Measurements from ENCODE around the gene ACCS.

Gene ACCS

DNA sequence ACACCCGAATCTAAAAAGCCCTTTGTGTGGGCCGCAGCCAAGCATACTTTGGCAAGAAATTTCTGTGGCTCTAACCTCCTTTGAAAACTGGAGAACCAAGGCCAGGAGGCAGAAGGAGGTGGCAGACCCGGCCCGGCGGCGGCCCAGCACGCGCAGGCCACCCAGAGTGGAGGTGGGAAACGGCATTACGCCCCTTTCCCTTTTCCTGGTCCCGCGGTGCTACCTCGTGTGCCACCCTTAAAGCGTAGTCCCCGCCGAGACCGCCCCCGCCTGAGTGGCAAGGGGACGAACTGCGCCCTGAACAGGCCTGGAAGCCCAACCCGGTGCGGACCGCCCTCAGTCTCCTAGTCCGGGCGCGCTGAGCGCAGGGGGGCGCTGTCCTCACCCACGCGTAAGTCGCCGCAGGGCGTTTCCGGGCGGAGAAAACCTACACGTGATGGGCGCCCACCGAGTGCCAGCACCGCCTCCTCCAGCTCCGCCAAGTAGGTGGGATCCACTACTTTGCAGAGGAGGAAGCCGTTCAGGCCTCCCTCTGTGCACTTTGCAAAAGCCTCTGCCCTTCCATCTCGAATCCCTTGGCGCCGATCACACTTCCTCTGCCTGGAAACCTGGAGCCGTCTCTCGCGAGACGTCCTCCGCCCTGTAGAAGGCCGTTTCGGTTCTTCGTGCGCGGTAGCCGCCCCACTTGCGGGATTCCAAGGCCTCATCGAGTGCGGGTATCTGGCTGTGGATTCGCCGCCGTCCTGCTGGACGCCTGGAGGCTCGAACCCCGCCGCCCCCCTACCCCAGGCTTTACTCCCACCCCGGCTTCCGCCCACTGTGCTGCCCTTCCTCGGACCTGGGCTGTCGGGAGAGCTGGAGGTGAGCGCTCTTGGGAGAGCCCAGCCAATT lies at the start of gene ACCS:
TSS of gene ACCS (plus strand) at position 430 of the 891 bp plus-strand sequence. CDS start 1,358 bp downstream, outside the sequence.
- H3K27me3 ChIP-seq (ENCODE audit: control insufficient read depth in 1 of 2, insufficient read depth in 2 of 2, low read length in 2 of 2), result no peaks in the 10 kb centered on the region
- peaks cover 20% of the 10 kb centered on the region for H3K4me1 ChIP-seq (ENCODE audit: control insufficient read depth, insufficient read depth, low read length)
- H3K9ac ChIP-seq (ENCODE audit: low read length in 2 of 2), result peak within 1 kb of the TSS; percentile 85 to 90
- H3K36me3 ChIP-seq (ENCODE audit: control insufficient read depth in 2 of 2, insufficient read depth in 2 of 2, low read length in 2 of 2), result peaks cover 0 to 8% of the 10 kb centered on the region in 2 donors
- H3K27ac ChIP-seq (ENCODE audit: low read length), result peak within 1 kb of the TSS; percentile 92
- H3K9me3 ChIP-seq (ENCODE audit: control insufficient read depth in 2 of 2, low read length in 2 of 2), result no peaks in the 10 kb centered on the region
- peak within 1 kb of the TSS; percentile 86 to 89 for H3K4me3 ChIP-seq (ENCODE audit: low read length in 2 of 2)

DNA sequence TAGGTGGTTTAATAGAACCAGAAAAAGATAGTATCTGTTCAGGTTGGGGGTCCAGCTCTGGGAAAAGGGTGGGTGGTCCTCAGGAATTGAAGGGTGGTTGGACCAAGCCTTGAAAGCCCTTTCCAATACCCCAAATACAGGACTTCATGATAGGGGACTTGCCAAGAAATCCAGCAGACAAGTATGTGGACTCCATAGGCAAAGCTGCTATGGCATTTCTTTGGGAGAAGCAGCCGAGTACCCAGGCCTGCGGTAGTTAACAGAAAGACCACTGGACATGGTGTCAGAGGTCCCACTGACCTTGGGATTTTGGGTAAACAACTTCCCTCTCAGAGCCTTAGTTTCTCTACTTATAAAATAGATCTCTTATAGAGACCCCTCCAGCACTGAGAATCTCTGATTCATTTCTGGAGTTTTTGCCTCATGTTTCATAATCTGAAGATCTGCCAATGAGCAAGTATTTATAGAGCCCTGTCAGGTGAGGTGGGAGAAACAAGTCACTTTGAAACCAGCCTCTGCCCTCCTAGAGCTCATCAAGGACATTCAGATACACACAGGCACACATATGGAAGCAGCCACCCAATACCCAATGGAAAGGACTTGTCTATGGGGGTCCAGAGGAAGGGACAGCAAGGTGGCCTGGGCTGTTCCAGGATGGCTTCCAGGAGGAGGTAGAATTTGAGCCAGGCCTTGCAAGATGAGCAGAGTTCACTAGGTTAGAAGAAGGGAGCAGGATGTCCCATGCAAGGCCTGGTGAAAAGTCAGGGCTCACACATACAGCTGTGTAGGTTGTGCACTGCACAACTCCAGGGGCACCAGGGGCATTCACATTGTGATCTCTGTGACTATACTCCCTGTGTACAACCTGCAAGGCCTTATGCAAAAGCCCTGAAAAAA lies 49.3 kb upstream of the ACCS start:
- Histone ChIP-seq H3K27ac (ENCODE audit: low read length) (peak overlapping the region; percentile 18), H3K36me3 (ENCODE audit: control insufficient read depth in 2 of 2, insufficient read depth in 2 of 2, low read length in 2 of 2) (no peaks in the 10 kb centered on the region), H3K4me1 (ENCODE audit: control insufficient read depth, insufficient read depth, low read length) (peaks cover 28% of the 10 kb centered on the region)

DNA sequence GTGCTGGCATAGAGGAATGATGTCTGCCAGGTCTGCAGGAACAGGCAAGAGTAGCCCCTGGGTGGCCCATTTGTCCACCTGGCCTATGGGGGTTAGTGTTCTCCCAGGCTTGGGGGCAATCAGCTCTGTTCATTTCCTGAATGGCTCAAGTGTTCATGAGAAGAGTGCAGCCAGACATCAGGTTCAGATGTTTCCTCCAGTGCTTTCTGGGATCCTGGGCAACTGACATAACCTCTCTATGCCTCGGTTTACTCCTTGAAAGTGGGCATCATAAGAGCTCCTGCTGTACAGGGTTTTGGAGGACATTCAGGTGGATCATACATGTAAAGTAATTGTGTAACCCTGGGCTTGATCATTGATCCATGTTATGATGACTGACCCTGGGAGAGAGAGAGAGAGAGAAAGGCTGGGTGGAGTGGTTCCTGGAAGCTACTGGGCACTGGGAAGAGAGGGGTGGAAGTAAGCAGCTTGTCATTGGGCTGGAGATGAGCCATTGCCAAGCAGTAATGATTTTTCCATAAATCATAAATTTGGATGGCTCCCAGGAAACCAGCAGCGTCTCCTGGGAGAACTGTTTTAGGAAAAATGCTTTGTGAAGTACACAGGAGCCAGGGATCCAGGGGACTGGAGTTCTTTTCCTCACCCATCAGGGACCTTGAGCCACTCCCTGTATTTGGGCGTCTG lies 48.5 kb upstream of the ACCS start:
- H3K9me3 ChIP-seq (ENCODE audit: control insufficient read depth in 2 of 2, low read length in 2 of 2), result no peaks in the 10 kb centered on the region
- peaks cover 28% of the 10 kb centered on the region for H3K4me1 ChIP-seq (ENCODE audit: control insufficient read depth, insufficient read depth, low read length)
- H3K36me3 ChIP-seq (ENCODE audit: control insufficient read depth in 2 of 2, insufficient read depth in 2 of 2, low read length in 2 of 2), result no peaks in the 10 kb centered on the region
- H3K9ac ChIP-seq (ENCODE audit: low read length in 2 of 2), result no peak overlapping the region
- no peaks in the 10 kb centered on the region for H3K27me3 ChIP-seq (ENCODE audit: control insufficient read depth in 1 of 2, insufficient read depth in 2 of 2, low read length in 2 of 2)
- peak overlapping the region; percentile 46 for H3K27ac ChIP-seq (ENCODE audit: low read length)
- H3K4me3 ChIP-seq (ENCODE audit: low read length in 2 of 2), result no peak overlapping the region

More for the DNA sequence above, 49.3 kb upstream of the ACCS start:
- H3K9me3 ChIP-seq (ENCODE audit: control insufficient read depth in 2 of 2, low read length in 2 of 2), result no peaks in the 10 kb centered on the region
- no peak overlapping the region for H3K9ac ChIP-seq (ENCODE audit: low read length in 2 of 2)
- no peaks in the 10 kb centered on the region for H3K27me3 ChIP-seq (ENCODE audit: control insufficient read depth in 1 of 2, insufficient read depth in 2 of 2, low read length in 2 of 2)
- H3K4me3 ChIP-seq (ENCODE audit: low read length in 2 of 2), result no peak overlapping the region

DNA sequence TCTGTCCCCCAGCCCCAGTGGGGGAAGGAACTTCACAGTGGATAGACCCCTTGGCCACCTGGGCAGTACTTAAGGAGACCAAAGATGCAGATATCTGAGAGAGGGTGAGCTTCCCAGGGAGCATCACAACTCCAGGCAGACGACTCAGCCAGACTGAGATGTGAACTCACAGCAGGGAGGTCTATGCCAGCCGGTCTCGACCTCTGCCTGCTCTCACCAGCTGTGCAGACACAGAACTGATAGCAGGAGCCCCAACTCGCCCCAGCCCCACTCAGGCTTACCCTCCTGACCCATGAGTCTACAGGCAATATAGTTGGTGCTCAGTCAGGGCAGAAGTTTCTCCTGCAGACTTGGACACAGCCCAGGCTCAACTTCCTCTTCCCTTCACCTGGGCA lies 47.9 kb upstream of the ACCS start:
- H3K4me3 ChIP-seq (ENCODE audit: low read length in 2 of 2), result no peak overlapping the region
- peaks cover 28% of the 10 kb centered on the region for H3K4me1 ChIP-seq (ENCODE audit: control insufficient read depth, insufficient read depth, low read length)
- H3K27ac ChIP-seq (ENCODE audit: low read length), result peak overlapping the region; percentile 46
- H3K9me3 ChIP-seq (ENCODE audit: control insufficient read depth in 2 of 2, low read length in 2 of 2), result no peaks in the 10 kb centered on the region
- no peak overlapping the region for H3K9ac ChIP-seq (ENCODE audit: low read length in 2 of 2)
- H3K36me3 ChIP-seq (ENCODE audit: control insufficient read depth in 2 of 2, insufficient read depth in 2 of 2, low read length in 2 of 2), result no peaks in the 10 kb centered on the region
- no peaks in the 10 kb centered on the region for H3K27me3 ChIP-seq (ENCODE audit: control insufficient read depth in 1 of 2, insufficient read depth in 2 of 2, low read length in 2 of 2)

DNA sequence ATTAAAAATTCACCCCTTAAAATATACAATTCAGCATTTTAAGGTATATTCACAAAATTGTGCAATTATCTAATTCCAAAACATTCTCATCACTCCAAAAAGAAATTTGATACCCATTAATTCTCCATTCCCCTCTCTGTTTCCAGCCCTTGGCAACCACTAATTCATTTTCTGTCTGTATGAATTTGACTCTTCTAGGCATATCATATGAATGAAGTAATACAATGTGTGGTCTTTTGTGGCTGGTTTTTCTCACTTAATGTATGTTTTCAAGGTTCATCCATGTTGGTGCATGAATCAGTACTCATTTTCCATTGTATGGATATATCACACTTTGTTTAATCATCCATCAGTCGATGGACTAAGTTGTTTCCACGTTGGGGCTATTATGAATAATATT lies 47.2 kb upstream of the ACCS start:
- H3K36me3 ChIP-seq (ENCODE audit: control insufficient read depth in 2 of 2, insufficient read depth in 2 of 2, low read length in 2 of 2), result no peaks in the 10 kb centered on the region
- no peaks in the 10 kb centered on the region for H3K27me3 ChIP-seq (ENCODE audit: control insufficient read depth in 1 of 2, insufficient read depth in 2 of 2, low read length in 2 of 2)
- no peak overlapping the region for H3K4me3 ChIP-seq (ENCODE audit: low read length in 2 of 2)
- peaks cover 28% of the 10 kb centered on the region for H3K4me1 ChIP-seq (ENCODE audit: control insufficient read depth, insufficient read depth, low read length)
- H3K27ac ChIP-seq (ENCODE audit: low read length), result no peak overlapping the region
- H3K9ac ChIP-seq (ENCODE audit: low read length in 2 of 2), result no peak overlapping the region
- H3K9me3 ChIP-seq (ENCODE audit: control insufficient read depth in 2 of 2, low read length in 2 of 2), result no peaks in the 10 kb centered on the region

- H3K9me3 ChIP-seq (ENCODE audit: control insufficient read depth in 2 of 2, low read length in 2 of 2), result no peaks in the 10 kb centered on the region
- no peaks in the 10 kb centered on the region for H3K27me3 ChIP-seq (ENCODE audit: control insufficient read depth in 1 of 2, insufficient read depth in 2 of 2, low read length in 2 of 2)
Observed at GRCh38 chr11:44024977-44025376, 41.1 kb upstream of the ACCS start.

GRCh38 chr11:44025727-44026126 lies 40.3 kb upstream of the ACCS start:
- H3K4me3 ChIP-seq (ENCODE audit: low read length in 2 of 2), result no peak overlapping the region
- no peaks in the 10 kb centered on the region for H3K27me3 ChIP-seq (ENCODE audit: control insufficient read depth in 1 of 2, insufficient read depth in 2 of 2, low read length in 2 of 2)
- H3K9ac ChIP-seq (ENCODE audit: low read length in 2 of 2), result no peak overlapping the region
- H3K9me3 ChIP-seq (ENCODE audit: control insufficient read depth in 2 of 2, low read length in 2 of 2), result no peaks in the 10 kb centered on the region
- no peak overlapping the region for H3K27ac ChIP-seq (ENCODE audit: low read length)
- no peaks in the 10 kb centered on the region for H3K36me3 ChIP-seq (ENCODE audit: control insufficient read depth in 2 of 2, insufficient read depth in 2 of 2, low read length in 2 of 2)
- H3K4me1 ChIP-seq (ENCODE audit: control insufficient read depth, insufficient read depth, low read length), result peaks cover 14% of the 10 kb centered on the region

More at GRCh38 chr11:44024977-44025376, 41.1 kb upstream of the ACCS start:
- H3K9ac ChIP-seq (ENCODE audit: low read length in 2 of 2), result no peak overlapping the region
- H3K4me1 ChIP-seq (ENCODE audit: control insufficient read depth, insufficient read depth, low read length), result peaks cover 6% of the 10 kb centered on the region
- H3K27ac ChIP-seq (ENCODE audit: low read length), result no peak overlapping the region
- H3K36me3 ChIP-seq (ENCODE audit: control insufficient read depth in 2 of 2, insufficient read depth in 2 of 2, low read length in 2 of 2), result no peaks in the 10 kb centered on the region
- no peak overlapping the region for H3K4me3 ChIP-seq (ENCODE audit: low read length in 2 of 2)

- Histone ChIP-seq H3K36me3 (ENCODE audit: control insufficient read depth in 2 of 2, insufficient read depth in 2 of 2, low read length in 2 of 2) (no peaks in the 10 kb centered on the region), H3K27ac (ENCODE audit: low read length) (no peak overlapping the region), H3K27me3 (ENCODE audit: control insufficient read depth in 1 of 2, insufficient read depth in 2 of 2, low read length in 2 of 2) (no peaks in the 10 kb centered on the region), H3K4me3 (ENCODE audit: low read length in 2 of 2) (no peak overlapping the region), H3K9me3 (ENCODE audit: control insufficient read depth in 2 of 2, low read length in 2 of 2) (no peaks in the 10 kb centered on the region), H3K4me1 (ENCODE audit: control insufficient read depth, insufficient read depth, low read length) (peaks cover 40% of the 10 kb centered on the region), H3K9ac (ENCODE audit: low read length in 2 of 2) (no peak overlapping the region)
Observed at GRCh38 chr11:44028401-44028800, 37.7 kb upstream of the ACCS start.

DNA sequence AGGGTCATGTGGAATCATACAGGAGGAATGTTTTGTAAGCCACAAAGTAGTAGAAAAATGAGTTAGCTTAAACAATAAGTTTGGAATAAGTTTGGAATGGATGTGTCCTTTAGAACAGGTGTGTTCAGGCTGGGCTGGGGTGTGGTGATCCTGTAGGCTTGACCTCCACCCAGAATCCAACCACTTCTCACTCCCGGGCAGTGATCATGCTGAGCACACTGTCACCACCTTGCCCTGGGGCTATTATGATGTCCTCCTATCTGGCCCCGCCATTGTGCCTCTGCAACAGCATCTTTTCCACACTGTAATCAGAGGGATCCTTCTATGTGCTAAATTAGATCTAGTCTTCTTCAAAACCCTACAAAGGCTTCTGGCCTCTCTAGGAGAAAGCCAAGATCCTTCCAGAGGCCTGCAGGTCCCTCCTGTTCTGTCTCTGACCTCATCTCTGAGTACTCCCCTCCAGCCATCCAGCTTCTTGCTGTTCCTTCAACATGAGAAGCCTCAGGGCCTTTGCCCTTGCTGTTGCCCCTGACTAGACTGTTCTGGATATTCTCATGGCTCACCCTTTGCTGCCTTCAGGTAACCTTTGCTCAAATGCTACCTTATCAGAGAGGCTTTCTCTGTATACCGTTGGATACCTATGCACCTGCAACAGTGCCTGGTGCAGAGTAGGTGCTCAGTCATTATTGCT lies 37.1 kb upstream of the ACCS start:
- no peaks in the 10 kb centered on the region for H3K9me3 ChIP-seq (ENCODE audit: control insufficient read depth in 2 of 2, low read length in 2 of 2)
- no peaks in the 10 kb centered on the region for H3K27me3 ChIP-seq (ENCODE audit: control insufficient read depth in 1 of 2, insufficient read depth in 2 of 2, low read length in 2 of 2)
- H3K4me3 ChIP-seq (ENCODE audit: low read length in 2 of 2), result no peak overlapping the region
- H3K36me3 ChIP-seq (ENCODE audit: control insufficient read depth in 2 of 2, insufficient read depth in 2 of 2, low read length in 2 of 2), result no peaks in the 10 kb centered on the region
- no peak overlapping the region for H3K9ac ChIP-seq (ENCODE audit: low read length in 2 of 2)
- H3K4me1 ChIP-seq (ENCODE audit: control insufficient read depth, insufficient read depth, low read length), result peaks cover 43% of the 10 kb centered on the region
- H3K27ac ChIP-seq (ENCODE audit: low read length), result no peak overlapping the region

- Histone ChIP-seq H3K9ac (ENCODE audit: low read length in 2 of 2) (no peak overlapping the region), H3K36me3 (ENCODE audit: control insufficient read depth in 2 of 2, insufficient read depth in 2 of 2, low read length in 2 of 2) (no peaks in the 10 kb centered on the region), H3K27ac (ENCODE audit: low read length) (no peak overlapping the region), H3K4me3 (ENCODE audit: low read length in 2 of 2) (no peak overlapping the region), H3K4me1 (ENCODE audit: control insufficient read depth, insufficient read depth, low read length) (peaks cover 43% of the 10 kb centered on the region), H3K27me3 (ENCODE audit: control insufficient read depth in 1 of 2, insufficient read depth in 2 of 2, low read length in 2 of 2) (no peaks in the 10 kb centered on the region), H3K9me3 (ENCODE audit: control insufficient read depth in 2 of 2, low read length in 2 of 2) (no peaks in the 10 kb centered on the region)
Observed at GRCh38 chr11:44029507-44029845, 36.6 kb upstream of the ACCS start.

All from stomach smooth muscle (tissue), 2 donors.